SK-N-SH (cell line): ENCODE results near the gene UROD. TPM values are rescaled to one million over a fixed set of nuclear protein-coding genes. Genes with fewer than 3 reads are reported as not detected.

Experiments used
- CTCF ChIA-PET: fragments of 300-600, 350-600 bp; formaldehyde crosslinking; extraction: SDS; loops from one replicate; lab custom pipeline; 2021; lab: Yijun Ruan, JAX
- POLR2A ChIA-PET: fragments of 350-600 bp; sonication (Branson Sonifier 250); formaldehyde crosslinking; extraction: SDS; loops from one replicate; lab custom pipeline; 2020; ENCODE audit warnings: antibody characterized with exemption, inconsistent platforms; lab: Yijun Ruan, JAX
- DNase-seq: peaks from one replicate; pipeline ENCODE4 v3.0.0; 2012
- H2AFZ ChIP-seq: fragments of 200-600 bp; sonication (generic); 2 replicates; pipeline ENCODE4 v1.8.1; 2016; ENCODE audit warnings: antibody characterized with exemption, mild to moderate bottlenecking, low read depth
- H3F3A ChIP-seq: fragments of 200-600 bp; sonication (generic); replicated peaks from 2 replicates; pipeline ENCODE3; 2016; ENCODE audit warnings: antibody characterized with exemption, mild to moderate bottlenecking; ENCODE audit not compliant: insufficient read depth
- H3K27ac ChIP-seq, 2 experiments: fragments of 200-500 bp in 1 of 2; fragments of 200-600 bp in 1 of 2; sonication (Bioruptor generic) in 1 of 2; sonication (generic), shearing (Covaris generic) in 1 of 2; 2 replicates each; pipeline versions ENCODE4 v1.5.1 to v1.6.1; 2014 to 2016; ENCODE audit warnings: low read depth in 2 of 2, inconsistent platforms in 1 of 2, low read length in 1 of 2, mild to moderate bottlenecking in 1 of 2, mixed read lengths in 1 of 2
- H3K27me3 ChIP-seq: fragments of 200-600 bp; sonication (generic), shearing (Covaris generic); 2 replicates; pipeline ENCODE4 v1.6.1; 2016; ENCODE audit warnings: mixed run types; ENCODE audit not compliant: insufficient read depth
- H3K36me3 ChIP-seq, 2 experiments: fragments of 200-500 bp in 1 of 2; fragments of 200-600 bp in 1 of 2; sonication (Bioruptor generic) in 1 of 2; sonication (generic) in 1 of 2; replicated peaks in 1 of 2; 2 replicates each; pipeline versions ENCODE3 to v1.5.1; 2014 to 2016; ENCODE audit warnings: low read length in 1 of 2, mild to moderate bottlenecking in 1 of 2; ENCODE audit not compliant: insufficient read depth in 2 of 2, control insufficient read depth in 1 of 2
- H3K4me1 ChIP-seq, 2 experiments: fragments of 200-500 bp in 1 of 2; fragments of 200-600 bp in 1 of 2; sonication (Bioruptor generic) in 1 of 2; sonication (generic), shearing (Covaris generic) in 1 of 2; 2 replicates each; pipeline versions ENCODE4 v1.5.1 to v1.6.1; 2014 to 2016; ENCODE audit warnings: low read depth in 1 of 2, low read length in 1 of 2, mixed run types in 1 of 2; ENCODE audit not compliant: insufficient read depth in 2 of 2, control insufficient read depth in 1 of 2
- H3K4me2 ChIP-seq: fragments of 200-600 bp; sonication (generic), shearing (Covaris generic); 2 replicates; pipeline ENCODE4 v1.6.1; 2017; ENCODE audit warnings: mixed run types
- H3K4me3 ChIP-seq, 2 experiments: fragments of 200-500 bp in 1 of 2; fragments of 200-600 bp in 1 of 2; sonication (Bioruptor generic) in 1 of 2; sonication (generic), shearing (Covaris generic) in 1 of 2; 2 replicates each; pipeline versions ENCODE4 v1.5.1 to v1.8.1; 2014 to 2016; ENCODE audit warnings: low read depth in 2 of 2, inconsistent platforms in 1 of 2, low read length in 1 of 2, mild to moderate bottlenecking in 1 of 2, mixed read lengths in 1 of 2, moderate library complexity in 1 of 2
- H3K79me2 ChIP-seq: fragments of 200-600 bp; sonication (generic); 2 replicates; pipeline ENCODE4 v1.8.1; 2017; ENCODE audit warnings: mild to moderate bottlenecking; ENCODE audit not compliant: insufficient read depth
- H3K9ac ChIP-seq: fragments of 200-600 bp; sonication (generic); 2 replicates; pipeline ENCODE4 v1.6.1; 2017; ENCODE audit warnings: mixed run types
- H3K9me2 ChIP-seq: fragments of 200-600 bp; sonication (generic); 2 replicates; pipeline ENCODE4 v1.6.1; 2017; ENCODE audit warnings: mixed run types
- H3K9me3 ChIP-seq: fragments of 200-600 bp; sonication (generic); 2 replicates; pipeline ENCODE4 v1.6.1; 2017; ENCODE audit warnings: mixed run types, mild to moderate bottlenecking, moderate library complexity
- H4K20me1 ChIP-seq: fragments of 200-600 bp; sonication (generic); 2 replicates; pipeline ENCODE4 v1.6.1; 2017; ENCODE audit warnings: mild to moderate bottlenecking, mixed run types; ENCODE audit not compliant: insufficient read depth
- ELF1 ChIP-seq: IDR thresholded peaks from 2 replicates; pipeline ENCODE4 v1.4.0; 2012
- EP300 ChIP-seq, 2 experiments: IDR thresholded peaks; 2 replicates each; pipeline versions ENCODE4 v1.4.0 to v1.6.1; 2012; ENCODE audit warnings: borderline replicate concordance in 1 of 2, low read depth in 1 of 2, low read length in 1 of 2
- FOSL2 ChIP-seq: IDR thresholded peaks from 2 replicates; pipeline ENCODE4 v1.4.0; 2012; ENCODE audit warnings: low read depth, mild to moderate bottlenecking, moderate library complexity, borderline replicate concordance
- FOXJ3 ChIP-seq: sonication (generic); formaldehyde crosslinking; IDR thresholded peaks from 2 replicates; pipeline ENCODE4 v1.5.1; 2020; ENCODE audit warnings: mild to moderate bottlenecking, missing genetic modification reagents
- FOXM1 ChIP-seq: IDR thresholded peaks from 2 replicates; pipeline ENCODE4 v1.4.0; 2012; ENCODE audit warnings: low read depth, mild to moderate bottlenecking
- GATA2 ChIP-seq: sonication (generic); formaldehyde crosslinking; IDR thresholded peaks from 2 replicates; pipeline ENCODE4 v1.5.0; 2020; ENCODE audit warnings: mild to moderate bottlenecking, missing genetic modification reagents
- JUND ChIP-seq: IDR thresholded peaks from 2 replicates; pipeline ENCODE4 v1.4.0; 2012
- MAX ChIP-seq: IDR thresholded peaks from 2 replicates; pipeline ENCODE4 v1.4.0; 2012; ENCODE audit warnings: low read depth
- MXI1 ChIP-seq: IDR thresholded peaks from 2 replicates; pipeline ENCODE4 v1.6.1; 2012; ENCODE audit warnings: mild to moderate bottlenecking, low read depth, low read length, improper control_type of control experiment
- NRF1 ChIP-seq: IDR thresholded peaks from 2 replicates; pipeline ENCODE4 v1.6.1; 2012; ENCODE audit warnings: low read depth, mild to moderate bottlenecking, low read length
- POLR2AphosphoS5 ChIP-seq: IDR thresholded peaks from 2 replicates; pipeline ENCODE4 v1.6.1; 2012; ENCODE audit warnings: low read depth, low read length
- RFX5 ChIP-seq: IDR thresholded peaks from 2 replicates; pipeline ENCODE4 v1.6.1; 2012; ENCODE audit warnings: mild to moderate bottlenecking, improper control_type of control experiment, low read length
- SIN3A ChIP-seq: IDR thresholded peaks from 2 replicates; pipeline ENCODE4 v1.6.1; 2012; ENCODE audit warnings: low read depth, mild to moderate bottlenecking, low read length, moderate library complexity, borderline replicate concordance
- TAF1 ChIP-seq: IDR thresholded peaks from 2 replicates; pipeline ENCODE4 v1.6.1; 2012; ENCODE audit warnings: low read depth, mild to moderate bottlenecking, low read length, moderate library complexity, borderline replicate concordance
- YY1 ChIP-seq: IDR thresholded peaks from 2 replicates; pipeline ENCODE4 v1.4.0; 2012; ENCODE audit warnings: low read depth, mild to moderate bottlenecking
- WGBS: methylation state at CpG from one replicate; pipeline ENCODE4 v1.1.6; 2017; ENCODE audit warnings: low lambda C conversion rate; 5-methylcytosine and 5-hydroxymethylcytosine counted together
- polyA plus RNA-seq, 3 experiments: library from polyadenylated mRNA; depleted of rRNA; stranded (reverse); fragments of >200 nt; gene quantifications; 2 replicates each; pipeline ENCODE4 v1.2.3, GENCODE V29; 2012
- TF ChIP-seq, protein P1 (sequence below): fragments of 200-600 bp; sonication (generic); IDR thresholded peaks from 2 replicates; pipeline ENCODE4 v1.6.1; 2017; ENCODE audit warnings: antibody characterized with exemption, mild to moderate bottlenecking, moderate library complexity
- TF ChIP-seq, protein P2 (sequence below): IDR thresholded peaks from 2 replicates; pipeline ENCODE4 v1.4.0; 2012; ENCODE audit warnings: low read depth, borderline replicate concordance
- TF ChIP-seq, protein P3 (sequence below): fragments of 150-350 bp; IDR thresholded peaks from 2 replicates; pipeline ENCODE4 v1.6.1; 2017; ENCODE audit warnings: antibody characterized with exemption, low read length, low read depth, borderline replicate concordance
- TF ChIP-seq, protein P4 (sequence below): IDR thresholded peaks from 2 replicates; pipeline ENCODE4; 2012

UROD gene
- polyA plus RNA-seq, 1 of the 3 experiments (the other 2 are of a cell fraction) = 230 TPM

- 86% methylated on average over 2 of the region's 2 CpGs for WGBS
- DNase-seq = no peak
- ChIA-PET POLR2A (no interaction called here), CTCF (interaction anchor here (1.7 to 13.4 kb wide), 2 partner anchors 180 to 286 kb away, joined by 4 to 470 read pairs; no protein-coding TSS in a partner anchor)
- TF ChIP-seq, protein P1, sequence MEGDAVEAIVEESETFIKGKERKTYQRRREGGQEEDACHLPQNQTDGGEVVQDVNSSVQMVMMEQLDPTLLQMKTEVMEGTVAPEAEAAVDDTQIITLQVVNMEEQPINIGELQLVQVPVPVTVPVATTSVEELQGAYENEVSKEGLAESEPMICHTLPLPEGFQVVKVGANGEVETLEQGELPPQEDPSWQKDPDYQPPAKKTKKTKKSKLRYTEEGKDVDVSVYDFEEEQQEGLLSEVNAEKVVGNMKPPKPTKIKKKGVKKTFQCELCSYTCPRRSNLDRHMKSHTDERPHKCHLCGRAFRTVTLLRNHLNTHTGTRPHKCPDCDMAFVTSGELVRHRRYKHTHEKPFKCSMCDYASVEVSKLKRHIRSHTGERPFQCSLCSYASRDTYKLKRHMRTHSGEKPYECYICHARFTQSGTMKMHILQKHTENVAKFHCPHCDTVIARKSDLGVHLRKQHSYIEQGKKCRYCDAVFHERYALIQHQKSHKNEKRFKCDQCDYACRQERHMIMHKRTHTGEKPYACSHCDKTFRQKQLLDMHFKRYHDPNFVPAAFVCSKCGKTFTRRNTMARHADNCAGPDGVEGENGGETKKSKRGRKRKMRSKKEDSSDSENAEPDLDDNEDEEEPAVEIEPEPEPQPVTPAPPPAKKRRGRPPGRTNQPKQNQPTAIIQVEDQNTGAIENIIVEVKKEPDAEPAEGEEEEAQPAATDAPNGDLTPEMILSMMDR = no peak
- TF ChIP-seq SIN3A (no peak), TAF1 (no peak), RFX5 (no peak), POLR2AphosphoS5 (no peak), NRF1 (no peak), YY1 (no peak), FOXM1 (no peak), MAX (no peak), ELF1 (no peak), JUND (no peak), FOSL2 (no peak), FOXJ3 (CRISPR knock-in tag) (no peak), MXI1 (no peak), EP300 (IDR thresholded peaks at IDR 0.05; ENCODE audit: borderline replicate concordance in 1 of 2, low read depth in 1 of 2, low read length in 1 of 2) (no peak), GATA2 (CRISPR knock-in tag) (no peak)
- TF ChIP-seq, protein P2, sequence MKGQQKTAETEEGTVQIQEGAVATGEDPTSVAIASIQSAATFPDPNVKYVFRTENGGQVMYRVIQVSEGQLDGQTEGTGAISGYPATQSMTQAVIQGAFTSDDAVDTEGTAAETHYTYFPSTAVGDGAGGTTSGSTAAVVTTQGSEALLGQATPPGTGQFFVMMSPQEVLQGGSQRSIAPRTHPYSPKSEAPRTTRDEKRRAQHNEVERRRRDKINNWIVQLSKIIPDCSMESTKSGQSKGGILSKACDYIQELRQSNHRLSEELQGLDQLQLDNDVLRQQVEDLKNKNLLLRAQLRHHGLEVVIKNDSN = no peak
- TF ChIP-seq, protein P3, sequence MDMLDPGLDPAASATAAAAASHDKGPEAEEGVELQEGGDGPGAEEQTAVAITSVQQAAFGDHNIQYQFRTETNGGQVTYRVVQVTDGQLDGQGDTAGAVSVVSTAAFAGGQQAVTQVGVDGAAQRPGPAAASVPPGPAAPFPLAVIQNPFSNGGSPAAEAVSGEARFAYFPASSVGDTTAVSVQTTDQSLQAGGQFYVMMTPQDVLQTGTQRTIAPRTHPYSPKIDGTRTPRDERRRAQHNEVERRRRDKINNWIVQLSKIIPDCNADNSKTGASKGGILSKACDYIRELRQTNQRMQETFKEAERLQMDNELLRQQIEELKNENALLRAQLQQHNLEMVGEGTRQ = no peak
- TF ChIP-seq, protein P4, sequence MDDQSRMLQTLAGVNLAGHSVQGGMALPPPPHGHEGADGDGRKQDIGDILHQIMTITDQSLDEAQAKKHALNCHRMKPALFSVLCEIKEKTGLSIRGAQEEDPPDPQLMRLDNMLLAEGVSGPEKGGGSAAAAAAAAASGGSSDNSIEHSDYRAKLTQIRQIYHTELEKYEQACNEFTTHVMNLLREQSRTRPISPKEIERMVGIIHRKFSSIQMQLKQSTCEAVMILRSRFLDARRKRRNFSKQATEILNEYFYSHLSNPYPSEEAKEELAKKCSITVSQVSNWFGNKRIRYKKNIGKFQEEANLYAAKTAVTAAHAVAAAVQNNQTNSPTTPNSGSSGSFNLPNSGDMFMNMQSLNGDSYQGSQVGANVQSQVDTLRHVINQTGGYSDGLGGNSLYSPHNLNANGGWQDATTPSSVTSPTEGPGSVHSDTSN = no peak
- Histone ChIP-seq H3K27me3 (no peaks in the 10 kb centered on the region), H3K4me3 (no peak overlapping the region), H4K20me1 (no peaks in the 10 kb centered on the region), H3K9me3 (no peaks in the 10 kb centered on the region), H3K9ac (no peak overlapping the region), H3K36me3 (peaks cover 0 to 23% of the 10 kb centered on the region in 2 experiments), H3K4me2 (no peak overlapping the region), H2AFZ (no peak overlapping the region), H3K4me1 (peaks cover 6 to 30% of the 10 kb centered on the region in 2 experiments), H3K9me2 (no peaks in the 10 kb centered on the region), H3F3A (peaks cover 5% of the 10 kb centered on the region), H3K27ac (no peak overlapping the region), H3K79me2 (peaks cover 22% of the 10 kb centered on the region; the same call in 1 of the 2 replicates)
Observed at GRCh38 chr1:45016090-45016697, 4.1 kb downstream of the UROD start.
